Stimulated activated CD8-positive, alpha-beta memory T cell treated with anti-CD3 and anti-CD28 coated beads, Interleukin-12 subunit alpha, Interleukin-12 subunit beta, amount 100 ng/mL, for 4 hours (primary cell): Measurements from ENCODE around the gene IQGAP2.
"Not testable (repeated sequence)": the region's sequence is repeated elsewhere in the genome, so short reads cannot be mapped to it uniquely, and the experiment has no call there.

Source experiments
- DNase-seq: peaks from one replicate; pipeline ENCODE4 v3.0.0-alpha.2; 2020; ENCODE audit warnings: low read depth

Gene IQGAP2

DNA sequence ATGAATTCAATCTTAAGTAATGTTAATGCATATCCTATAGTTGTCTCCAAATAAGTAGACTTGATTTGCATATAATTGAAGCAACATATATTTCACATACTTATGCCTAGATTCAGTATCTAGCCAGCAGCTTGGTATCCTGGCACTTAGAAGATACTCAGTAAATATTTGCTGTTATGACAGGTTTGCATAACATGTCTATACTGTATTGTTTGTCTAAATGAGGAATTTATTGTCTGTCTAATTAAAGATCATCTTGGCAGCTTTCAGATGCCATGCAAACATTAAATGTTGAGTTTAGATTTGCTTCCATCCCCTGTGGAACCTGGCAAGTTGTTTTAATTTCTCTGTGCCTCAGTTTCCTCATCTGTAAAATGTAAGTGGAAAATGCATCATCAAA lies 9.4 kb downstream of the IQGAP2 start:
- DNase-seq = no peak

DNA sequence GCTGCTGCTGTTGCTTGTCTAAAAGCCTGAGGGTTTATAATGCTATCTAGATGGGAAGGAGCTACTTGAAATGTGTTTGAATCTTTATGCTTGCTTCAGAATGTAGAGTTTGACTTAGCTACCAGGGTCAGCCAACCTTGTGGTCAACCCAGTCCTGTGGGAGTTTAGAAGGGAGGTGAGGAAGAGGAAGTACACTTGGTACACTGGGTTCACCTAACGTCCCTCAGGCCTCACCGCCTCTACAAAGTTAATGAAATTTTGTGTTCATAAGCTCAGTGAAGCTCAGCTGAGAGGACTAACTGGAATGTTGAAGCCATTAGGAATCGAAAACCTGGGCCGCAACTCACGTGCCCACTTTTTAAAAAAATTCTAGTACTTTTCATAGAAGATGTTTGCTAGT lies 10.7 kb downstream of the IQGAP2 start:
- DNase-seq = no peak

DNA sequence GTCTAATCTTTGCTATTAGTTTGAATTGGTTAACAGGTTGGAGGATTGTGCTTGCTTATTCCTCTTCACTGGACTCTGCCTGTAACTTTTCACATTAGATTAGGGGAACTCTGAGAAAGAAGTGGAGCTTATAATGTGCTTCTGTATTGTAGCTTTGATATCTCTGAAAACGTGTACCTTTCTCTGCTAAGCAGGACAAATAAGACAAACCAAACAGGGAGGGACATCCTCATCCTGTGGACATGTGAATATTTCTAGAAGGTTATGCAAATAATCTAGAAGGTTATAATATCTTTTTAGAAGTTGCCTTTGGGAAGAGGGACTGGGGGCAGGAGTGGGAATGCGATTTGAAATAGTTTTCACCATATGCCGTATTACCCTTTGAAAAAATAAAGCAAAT lies 11.7 kb downstream of the IQGAP2 start:
- no peak for DNase-seq

DNA sequence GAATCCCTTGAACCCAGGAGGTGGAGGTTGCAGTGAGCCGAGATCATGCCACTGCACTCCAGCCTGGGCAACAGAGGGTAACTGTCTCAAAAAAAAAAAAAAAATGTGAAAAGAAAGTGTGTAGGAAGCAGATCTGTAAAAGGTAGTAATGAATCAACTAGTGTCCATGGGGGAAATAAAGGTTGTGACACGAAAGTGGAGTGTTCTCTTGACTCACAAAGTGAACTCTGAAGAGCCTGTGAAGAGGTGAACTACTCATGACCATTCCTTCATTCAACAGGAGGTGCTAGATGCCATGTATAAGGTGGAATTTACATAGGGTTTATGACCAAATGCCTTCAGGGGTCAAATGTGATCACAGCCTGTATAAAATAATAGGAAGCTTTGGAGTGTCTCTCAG lies 12.8 kb downstream of the IQGAP2 start:
- DNase-seq = no peak

DNA sequence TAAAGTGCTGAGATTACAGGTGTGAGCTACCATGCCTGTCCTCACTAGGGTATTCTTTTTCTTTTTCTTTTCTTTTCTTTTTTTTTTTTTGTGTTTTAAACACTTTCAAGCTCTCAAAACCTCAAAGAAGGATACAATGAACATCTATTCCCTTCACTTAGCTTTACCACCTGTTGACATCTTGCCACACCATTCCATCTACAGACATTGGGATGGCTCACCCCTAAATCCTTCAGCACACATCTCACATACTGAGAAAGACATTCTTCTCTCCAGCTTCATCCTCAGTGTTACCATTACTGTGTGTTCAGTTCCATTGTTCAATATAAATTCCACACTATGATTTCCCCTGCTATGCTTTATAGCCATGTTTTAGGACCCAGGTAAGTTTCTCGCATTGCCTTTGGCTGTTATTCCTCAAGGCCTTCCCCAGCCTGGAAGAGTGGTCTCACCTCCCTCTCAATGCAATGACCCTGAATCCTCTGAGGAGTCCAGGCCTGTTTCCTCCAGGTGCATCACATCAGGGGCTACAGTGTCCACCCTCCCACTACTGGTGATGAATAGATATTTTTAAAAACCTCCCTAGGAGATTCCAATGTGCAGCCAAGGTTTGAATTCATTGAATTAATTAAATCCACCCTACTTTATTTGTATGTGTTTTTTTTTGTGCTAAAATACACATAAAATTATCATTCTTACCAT lies 16.7 kb downstream of the IQGAP2 start:
- no peak for DNase-seq

DNA sequence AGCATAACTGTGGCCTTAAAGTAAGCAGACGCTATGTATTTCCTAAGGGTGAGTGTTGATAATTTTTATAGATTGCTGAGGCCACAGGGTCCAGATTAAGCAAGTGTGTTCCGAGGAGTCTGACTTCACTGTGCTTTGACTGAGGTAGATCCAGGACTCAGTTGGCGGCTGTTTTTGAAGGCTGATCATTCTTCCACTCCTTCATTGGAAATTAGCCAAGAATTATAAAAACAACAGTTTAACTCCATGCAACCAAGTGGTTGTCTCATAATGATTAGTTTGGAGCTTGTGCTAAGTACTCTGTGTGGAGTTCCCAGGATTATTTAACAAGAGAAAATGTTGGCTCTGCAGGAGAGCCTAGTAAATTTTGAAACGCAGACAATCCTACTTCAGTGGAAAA lies 19.1 kb downstream of the IQGAP2 start:
- DNase-seq = no peak

DNA sequence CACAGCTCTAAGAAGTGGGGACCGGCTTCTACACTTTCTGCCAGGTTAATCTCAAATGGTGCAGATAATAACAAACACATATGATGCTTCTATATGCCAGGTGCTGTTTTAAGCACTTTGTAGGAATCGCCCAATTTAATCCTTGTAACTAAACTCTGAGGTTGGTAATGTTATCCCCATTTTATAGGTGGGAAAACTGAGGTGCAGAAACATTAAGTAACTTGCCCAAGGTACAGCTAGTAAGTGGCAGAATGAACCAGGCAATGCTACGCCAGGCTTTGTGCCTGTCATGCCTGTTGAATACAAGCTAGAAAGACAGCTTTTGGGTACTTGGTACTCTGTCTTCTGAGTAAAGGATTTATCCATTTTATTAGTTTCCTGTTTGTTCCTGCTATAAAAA lies 19.7 kb downstream of the IQGAP2 start:
- no peak for DNase-seq

DNA sequence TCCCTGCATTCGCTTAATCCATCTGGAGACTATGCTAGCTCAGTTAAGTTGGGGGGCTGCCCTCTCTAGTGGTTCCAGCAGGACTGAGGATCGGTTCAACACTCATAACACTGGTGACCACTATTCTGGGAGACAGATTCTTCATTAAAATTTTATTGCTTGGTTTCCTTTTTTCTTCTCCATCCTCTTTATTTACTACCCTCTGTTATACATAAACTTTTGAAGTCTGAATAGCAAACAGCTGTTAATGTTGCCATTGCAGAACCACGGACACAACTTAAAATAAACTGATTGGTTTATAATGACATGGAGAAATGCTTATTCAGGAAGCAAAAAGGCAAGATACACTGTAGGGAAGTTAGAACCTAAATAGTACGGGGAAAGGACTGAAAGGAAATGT lies 22.1 kb downstream of the IQGAP2 start:
- no peak for DNase-seq

DNA sequence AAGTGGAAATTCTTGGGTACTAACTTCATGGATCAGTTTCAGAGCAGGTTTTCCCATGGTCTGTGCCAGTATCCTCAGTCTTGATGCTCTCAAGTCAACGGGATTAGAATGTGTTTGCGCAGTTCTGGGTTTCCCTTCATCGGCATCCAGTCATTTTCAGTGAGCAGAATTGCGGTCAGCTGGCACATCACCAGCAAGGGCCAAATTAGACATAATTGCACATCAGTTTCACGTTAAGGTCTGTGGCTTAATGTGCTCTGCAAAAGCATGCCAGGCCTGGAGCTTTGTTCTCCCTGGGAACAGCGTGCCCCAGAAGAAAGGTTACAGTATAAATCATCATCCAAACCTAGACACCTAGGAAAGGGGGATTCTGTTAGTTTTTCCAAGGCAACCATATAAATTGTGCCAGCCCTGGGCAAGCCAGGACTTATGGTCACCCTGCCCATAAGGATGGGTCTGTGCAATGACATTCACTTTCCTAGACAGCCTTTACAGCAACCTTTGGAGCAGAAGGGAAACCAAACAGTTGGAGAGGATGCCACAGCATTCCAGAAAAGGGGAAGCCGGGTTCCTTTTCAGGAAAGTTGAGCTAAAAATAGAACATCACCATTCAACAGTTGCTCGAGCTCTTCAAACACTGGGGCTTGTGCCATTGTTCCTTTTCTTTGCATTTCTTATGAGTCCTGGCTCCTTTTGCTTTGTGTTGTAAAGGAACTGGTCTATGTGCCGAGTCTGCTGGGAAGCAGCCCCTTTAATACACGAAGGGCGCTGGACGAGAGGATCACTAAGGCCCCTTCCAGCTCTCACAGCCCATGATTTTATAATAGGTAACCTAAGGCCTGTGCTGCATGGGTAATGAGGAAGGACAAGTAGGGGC lies 23.1 kb downstream of the IQGAP2 start:
- DNase-seq = no peak

DNA sequence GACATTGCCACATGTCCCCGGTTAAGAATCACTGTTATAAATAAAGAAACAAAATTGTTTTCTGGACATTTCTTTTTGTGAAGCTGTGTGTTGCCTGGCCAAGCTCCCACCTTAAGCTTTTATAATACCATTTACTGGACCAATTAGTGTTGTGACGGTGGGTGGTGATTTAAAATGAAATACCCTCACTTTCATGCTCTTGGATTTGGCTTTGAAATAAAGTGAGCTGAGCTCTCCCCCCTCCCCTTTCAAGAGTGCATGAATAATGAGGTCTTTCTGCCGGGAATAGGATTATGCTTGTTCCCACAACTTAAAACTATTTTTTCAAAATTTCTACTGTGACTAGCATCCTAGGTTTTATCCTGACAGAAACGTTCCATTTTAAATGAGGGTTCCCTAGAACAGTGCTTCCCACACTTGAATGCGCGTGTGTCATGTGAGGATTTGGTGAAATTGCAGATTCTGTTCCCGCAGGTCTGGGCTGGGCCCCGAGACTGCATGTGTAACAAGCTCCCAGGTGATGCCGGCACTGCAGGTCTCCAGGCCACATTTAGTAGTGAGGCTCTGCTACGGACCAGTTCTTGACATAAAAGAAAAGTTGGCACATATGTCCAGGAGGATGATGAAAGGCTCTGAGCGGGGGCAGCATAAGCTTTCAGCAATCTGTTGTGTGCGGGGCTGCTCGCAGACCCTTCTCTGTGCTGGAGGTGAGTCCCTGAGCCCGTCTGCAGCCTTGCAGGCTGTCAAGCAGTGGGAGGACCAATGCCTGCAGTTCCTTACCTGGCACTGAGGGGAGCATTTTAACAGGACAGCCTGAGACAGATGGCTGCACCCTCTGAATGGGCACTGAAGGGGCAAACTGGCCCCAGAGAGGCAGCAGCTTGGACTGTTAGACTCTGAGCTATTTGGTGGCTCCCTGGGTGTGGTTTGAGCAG lies 24.4 kb downstream of the IQGAP2 start:
- no peak for DNase-seq

DNA sequence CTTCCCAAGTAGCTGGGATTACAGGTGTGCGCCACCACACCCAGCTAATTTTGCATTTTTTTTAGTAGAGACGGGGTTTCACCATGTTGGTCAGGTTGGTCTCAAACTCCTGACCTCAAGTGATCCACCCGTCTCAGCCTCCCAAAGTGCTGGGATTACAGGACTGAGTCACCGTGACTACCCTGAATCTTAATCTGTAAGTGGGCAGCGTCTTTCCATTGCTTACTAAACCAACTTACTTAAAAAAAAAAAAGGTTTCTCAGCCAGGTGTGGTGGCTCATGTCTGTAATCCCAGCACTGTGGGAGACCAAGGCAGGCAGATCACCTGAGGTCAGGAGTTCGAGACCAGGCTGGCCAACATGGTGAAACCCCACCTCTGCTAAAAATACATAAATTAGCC lies 25.5 kb downstream of the IQGAP2 start:
- DNase-seq = not testable (repeated sequence)

DNA sequence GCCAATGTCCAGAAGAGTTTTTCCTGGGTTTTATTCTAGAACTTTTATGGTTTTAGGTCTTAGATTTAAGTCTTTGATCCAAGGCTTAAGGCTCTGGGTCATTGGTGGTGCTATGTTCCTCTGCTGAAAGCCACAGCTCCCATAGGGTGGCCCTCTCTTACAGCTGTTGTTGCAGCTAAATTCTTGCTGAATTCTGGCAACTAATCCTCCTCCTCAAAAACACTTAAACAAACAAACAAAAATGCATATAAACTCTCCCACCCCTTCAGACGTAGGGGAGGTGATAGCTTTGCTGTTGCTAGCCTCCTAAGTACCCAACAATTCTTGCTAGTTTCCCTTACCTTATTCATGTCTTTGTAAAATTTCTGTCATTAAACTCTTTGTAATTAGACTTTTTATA lies 30.2 kb downstream of the IQGAP2 start:
- no peak for DNase-seq

DNA sequence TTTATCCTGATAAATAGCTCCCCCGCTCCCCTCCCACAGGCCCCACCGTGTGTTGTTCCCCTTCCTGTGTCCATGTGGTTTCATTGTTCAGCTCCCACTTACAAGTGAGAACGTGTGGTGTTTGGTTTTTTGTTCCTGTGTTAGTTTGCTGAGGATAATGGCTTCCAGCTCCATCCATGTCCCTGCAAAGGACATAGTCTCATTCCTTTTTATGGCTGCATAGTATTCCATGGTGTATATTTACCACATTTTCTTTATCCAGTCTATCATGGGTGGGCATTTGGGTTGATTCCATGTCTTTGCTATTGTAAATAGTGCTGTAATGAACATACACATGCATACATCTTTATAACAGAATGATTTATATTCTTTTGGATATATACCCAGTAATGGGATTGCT lies 34.4 kb downstream of the IQGAP2 start:
- DNase-seq = not testable (repeated sequence)

DNA sequence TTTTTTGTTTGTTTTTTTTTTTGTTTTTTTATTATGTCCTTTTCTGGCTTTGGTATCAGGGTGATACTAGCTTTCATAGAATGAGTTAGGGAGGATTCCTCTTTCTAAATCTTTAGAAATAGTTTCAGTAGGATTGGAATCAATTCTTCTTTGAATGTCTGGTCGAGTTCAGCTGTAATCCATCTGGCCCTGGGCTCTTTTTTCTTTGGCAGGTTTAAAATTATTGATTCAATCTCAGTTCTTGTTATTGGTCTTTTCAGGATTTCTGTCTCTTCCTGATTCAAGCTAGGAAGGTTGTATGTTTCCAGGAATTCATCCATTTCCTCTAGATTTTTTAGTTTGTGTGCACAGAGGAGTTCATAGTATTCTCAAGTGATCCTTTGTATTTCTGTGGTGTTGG lies 34.9 kb downstream of the IQGAP2 start:
- no peak for DNase-seq

DNA sequence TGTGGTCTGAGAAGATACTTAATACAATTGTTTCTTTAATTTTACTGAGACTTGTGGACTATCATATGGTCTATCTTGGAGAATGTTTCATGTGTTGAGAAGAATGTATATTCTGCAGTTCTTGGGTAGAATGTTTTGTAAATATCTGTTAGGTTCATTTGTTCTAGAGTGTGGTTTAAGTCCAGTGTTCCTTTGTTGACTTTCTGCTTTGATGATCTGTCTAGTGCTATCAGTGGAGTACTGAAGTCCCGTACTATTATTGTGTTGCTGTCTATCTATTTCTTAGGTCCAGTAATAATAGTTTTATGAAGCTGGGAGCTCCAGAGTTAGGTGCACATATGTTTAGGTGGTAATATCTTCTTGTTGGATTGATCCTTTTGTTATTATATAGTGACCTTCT lies 36.1 kb downstream of the IQGAP2 start:
- no peak for DNase-seq

DNA sequence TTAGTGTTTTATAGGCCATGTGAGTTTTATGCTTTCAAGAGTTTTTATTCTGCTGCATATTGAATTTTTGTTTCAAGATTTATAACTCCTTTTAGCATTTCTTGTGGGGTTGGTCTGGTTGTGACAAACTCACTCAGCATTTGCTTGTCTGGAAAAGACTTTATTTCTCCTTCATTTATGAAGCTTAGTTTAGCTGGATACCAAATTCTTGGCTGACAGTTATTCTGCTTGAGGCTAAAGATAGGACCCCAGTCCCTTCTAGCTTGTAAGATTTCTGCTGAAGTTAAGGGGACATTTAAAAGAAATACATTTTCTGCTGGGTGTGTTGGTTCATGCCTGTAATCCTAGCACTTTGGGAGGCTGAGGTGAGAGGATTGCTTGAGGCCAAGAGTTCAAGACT lies 36.8 kb downstream of the IQGAP2 start:
- no peak for DNase-seq

DNA sequence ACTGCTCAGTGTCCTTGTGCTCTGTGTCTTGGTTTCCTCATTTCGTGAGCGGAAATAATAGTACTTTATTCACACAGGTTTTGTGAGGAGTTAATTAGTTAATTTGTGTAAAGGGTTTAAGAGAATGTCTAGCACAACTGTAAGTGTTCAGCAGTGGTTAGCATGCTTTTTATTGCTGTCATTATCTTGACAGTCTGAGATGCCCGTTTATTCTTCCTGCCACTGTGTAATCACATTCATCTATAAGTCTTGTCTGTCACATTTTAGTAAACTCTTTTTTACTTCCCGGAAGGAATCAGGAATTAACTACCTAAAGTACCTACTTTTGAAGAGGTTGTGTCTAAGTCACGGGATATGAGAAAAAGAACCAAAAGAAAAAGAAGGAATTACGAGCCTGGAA lies 38.0 kb downstream of the IQGAP2 start:
- no peak for DNase-seq

DNA sequence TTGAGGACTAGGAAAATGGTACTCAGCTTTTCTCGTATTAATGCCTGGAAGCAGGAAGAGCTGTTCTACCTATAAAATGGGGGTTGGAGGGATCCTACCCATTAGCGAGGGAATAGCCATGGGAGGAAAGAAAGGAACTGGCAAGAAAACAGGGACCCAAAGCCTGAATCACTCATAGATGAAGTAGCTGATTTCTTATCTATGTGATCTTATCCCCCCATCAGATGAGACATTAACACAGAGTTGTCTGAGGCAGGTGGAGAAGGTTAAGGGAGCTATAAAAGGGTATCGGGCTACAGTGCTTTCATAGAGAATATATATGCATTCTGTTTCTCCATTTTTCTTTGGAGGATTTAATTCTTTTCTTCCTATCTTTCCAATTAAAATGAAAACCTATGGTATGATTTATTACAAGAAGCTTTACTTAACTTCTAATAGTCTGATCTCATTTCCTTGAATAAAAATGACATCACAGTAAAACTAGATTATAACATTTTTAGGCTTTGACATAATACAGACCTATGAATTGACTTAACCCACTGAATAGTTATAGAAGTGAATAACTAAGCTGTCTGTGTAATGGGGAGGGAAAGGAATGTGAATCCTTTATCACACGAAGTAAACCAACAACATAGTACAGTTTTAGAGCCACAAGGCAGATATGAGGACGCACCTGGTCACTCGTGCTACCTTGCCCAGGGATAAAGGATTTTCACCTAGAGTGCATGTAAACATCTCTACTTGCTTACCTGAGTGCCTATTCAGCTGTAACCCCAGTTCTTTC lies 39.0 kb downstream of the IQGAP2 start:
- no peak for DNase-seq

DNA sequence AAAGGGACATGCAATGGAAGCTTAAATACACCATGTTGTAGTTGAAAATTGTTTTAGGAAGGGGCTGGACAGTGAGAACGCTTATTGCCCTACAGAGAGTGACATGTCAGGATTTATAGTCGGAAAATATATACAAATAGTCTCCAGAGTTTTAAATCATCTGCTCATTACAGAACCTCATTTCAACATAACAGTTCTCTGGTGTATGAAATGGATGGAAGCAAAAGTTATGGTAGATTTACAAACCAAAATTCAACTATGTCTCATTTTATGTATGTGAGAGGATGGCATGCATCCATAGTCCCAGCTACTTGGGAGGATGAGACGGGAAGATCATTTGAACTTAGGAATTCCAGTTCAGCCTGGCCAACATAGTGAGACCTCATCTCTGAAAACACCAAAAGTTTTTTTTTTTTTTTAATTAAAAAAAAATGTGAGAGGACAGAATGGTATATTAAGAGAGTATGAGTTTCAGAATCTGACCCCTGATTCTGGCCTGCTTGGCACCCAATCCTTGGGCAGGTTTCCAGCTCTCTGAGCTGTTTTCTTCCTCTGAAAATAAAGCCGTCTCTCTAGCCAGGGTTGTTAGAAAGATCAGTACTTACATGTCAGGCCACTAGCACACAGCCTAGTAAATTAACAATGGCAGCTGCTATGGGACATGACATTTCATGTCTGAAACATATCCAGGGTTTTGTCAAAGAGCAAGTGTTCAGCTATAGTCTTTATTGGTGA lies 40.1 kb downstream of the IQGAP2 start:
- DNase-seq = no peak

DNA sequence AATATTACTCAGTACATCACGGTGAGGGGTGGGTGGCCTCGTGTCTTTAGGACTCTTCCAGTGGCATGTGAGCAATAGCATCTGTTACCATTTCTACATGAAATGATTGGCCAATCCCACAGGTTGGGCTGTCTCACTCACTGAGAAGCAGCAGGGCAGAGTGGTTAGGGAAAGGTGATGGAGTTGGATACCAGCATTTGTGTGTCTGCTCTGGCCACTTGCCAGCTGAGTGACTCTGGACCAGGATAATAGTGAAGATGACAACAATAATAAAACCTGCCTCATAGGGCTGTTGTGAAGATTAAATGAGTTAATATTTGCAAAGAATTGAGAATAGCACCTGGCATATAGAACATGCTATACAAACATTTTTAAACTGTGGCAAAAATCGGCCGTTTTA lies 42.0 kb downstream of the IQGAP2 start:
- no peak for DNase-seq

DNA sequence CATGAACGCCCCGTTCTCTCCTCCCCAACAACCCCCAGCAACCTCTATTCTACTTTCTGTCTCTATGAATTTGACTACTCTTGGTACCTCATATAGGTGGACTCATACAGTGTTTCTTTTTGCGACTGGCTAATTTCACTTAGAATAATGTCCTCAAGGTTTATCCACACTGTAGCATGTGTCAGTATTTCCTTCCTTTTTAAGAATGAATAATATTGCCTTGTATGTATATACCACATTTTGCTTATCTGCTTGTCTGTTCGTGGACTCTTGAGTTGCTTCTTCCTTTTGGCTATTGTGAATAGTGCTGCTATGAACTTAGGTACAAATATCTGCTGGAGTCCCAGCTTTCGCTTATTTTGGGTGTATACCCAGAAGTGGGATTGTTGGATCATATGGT lies 42.7 kb downstream of the IQGAP2 start:
- no peak for DNase-seq
